ENCODE data around the gene TBX20. TPM values are rescaled to one million over a fixed set of nuclear protein-coding genes. Genes with fewer than 3 reads are reported as not detected.
A peak's percentile ranks its signal among the peaks of the same experiment; 100 is the strongest.

TBX20 gene
- total and polyA plus RNA-seq, 2 experiments from 2014 or later, result 2.4 to 14.8 TPM

DNA sequence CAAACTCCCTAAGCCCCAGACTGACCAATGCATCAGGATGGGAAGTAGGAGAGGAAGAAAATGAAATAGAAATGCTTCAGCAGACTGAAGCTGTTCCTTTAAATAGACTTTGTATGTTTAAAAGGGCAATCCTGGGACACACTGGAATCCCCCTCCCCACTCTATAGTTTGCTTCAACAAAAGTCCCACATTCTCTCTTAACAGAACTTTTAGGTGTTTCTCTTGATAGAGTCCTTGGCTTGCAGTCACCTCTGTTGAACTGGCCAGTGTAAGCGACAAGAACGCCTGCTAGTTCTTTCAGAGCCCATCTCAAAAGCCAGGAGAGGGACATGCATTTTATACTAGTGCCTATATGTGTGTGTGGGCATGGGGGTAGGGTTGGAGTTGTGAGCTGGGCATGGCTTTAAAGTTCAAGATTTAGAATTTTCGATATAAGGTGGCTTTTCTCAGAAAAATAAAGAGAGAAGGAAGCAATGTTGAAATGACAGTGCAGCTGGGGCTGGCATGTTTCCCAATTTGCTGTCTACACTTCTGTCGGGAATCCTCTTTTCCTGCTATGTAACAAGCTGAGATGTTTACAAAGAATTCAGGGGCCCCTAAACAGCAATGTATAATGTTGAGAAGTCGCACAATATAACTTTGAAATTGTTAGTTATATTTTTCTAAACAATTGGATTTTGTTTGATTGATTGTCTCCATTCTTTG, 2.1 kb downstream of the TBX20 start:
- peaks cover 4% of the 10 kb centered on the region for H3K4me1 ChIP-seq (ENCODE audit: insufficient read depth)
- DNase-seq (ENCODE audit: low spot score), result no peak
- no peak overlapping the region for H3K4me3 ChIP-seq
- H4K20me1 ChIP-seq (ENCODE audit: insufficient read depth, poor library complexity, severe bottlenecking), result no peaks in the 10 kb centered on the region
- 21% methylated on average over 5 of the region's 5 CpGs for WGBS (ENCODE audit: low lambda C conversion rate, missing lambda C conversion rate)
- H2AFZ ChIP-seq, result no peak overlapping the region
- H3K27me3 ChIP-seq, result peaks cover 90% of the 10 kb centered on the region
- peak overlapping the region; percentile 93 for H3K4me2 ChIP-seq
- no peaks in the 10 kb centered on the region for H3K9me3 ChIP-seq (ENCODE audit: low read depth)
- H3K79me2 ChIP-seq, result peaks cover 21% of the 10 kb centered on the region
- no peaks in the 10 kb centered on the region for H3K36me3 ChIP-seq (replicated peaks; ENCODE audit: insufficient read depth, low read depth)
- H3K9me2 ChIP-seq (replicated peaks; ENCODE audit: insufficient read depth), result no peaks in the 10 kb centered on the region
- TF ChIP-seq EZH2phosphoT487 (IDR thresholded peaks at IDR 0.05; ENCODE audit: low read depth, severe bottlenecking, unreplicated experiment) (no peak), EZH2 (IDR thresholded peaks at IDR 0.05; ENCODE audit: borderline replicate concordance) (no peak)
- TF ChIP-seq, protein P1, sequence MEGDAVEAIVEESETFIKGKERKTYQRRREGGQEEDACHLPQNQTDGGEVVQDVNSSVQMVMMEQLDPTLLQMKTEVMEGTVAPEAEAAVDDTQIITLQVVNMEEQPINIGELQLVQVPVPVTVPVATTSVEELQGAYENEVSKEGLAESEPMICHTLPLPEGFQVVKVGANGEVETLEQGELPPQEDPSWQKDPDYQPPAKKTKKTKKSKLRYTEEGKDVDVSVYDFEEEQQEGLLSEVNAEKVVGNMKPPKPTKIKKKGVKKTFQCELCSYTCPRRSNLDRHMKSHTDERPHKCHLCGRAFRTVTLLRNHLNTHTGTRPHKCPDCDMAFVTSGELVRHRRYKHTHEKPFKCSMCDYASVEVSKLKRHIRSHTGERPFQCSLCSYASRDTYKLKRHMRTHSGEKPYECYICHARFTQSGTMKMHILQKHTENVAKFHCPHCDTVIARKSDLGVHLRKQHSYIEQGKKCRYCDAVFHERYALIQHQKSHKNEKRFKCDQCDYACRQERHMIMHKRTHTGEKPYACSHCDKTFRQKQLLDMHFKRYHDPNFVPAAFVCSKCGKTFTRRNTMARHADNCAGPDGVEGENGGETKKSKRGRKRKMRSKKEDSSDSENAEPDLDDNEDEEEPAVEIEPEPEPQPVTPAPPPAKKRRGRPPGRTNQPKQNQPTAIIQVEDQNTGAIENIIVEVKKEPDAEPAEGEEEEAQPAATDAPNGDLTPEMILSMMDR (IDR thresholded peaks at IDR 0.05; ENCODE audit: poor library complexity), result no peak
- H3K27ac ChIP-seq, result peak overlapping the region; percentile 17

DNA sequence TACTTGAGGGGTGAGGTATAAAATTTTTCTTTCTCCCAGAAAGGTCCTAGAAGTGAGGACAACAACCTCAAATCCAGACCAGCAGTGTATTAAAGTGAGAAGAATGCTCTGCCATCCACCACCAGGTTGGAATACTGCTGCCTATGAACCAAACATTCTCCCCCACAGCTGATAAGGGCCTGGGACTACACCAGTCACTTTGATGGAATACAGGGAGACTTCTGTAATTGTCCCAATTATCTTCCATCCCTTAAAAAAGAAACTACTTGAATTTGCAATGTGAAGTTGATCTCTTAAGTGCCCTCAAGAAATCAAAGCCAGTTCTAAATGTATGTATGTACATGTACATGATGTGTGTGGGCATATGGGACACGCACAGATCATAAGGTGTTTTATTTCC, 3.0 kb downstream of the TBX20 start:
- no peak overlapping the region for H2AFZ ChIP-seq
- no peak for TF ChIP-seq EZH2 (IDR thresholded peaks at IDR 0.05; ENCODE audit: borderline replicate concordance)
- TF ChIP-seq, protein P1 (IDR thresholded peaks at IDR 0.05; ENCODE audit: poor library complexity), result no peak
- TF ChIP-seq EZH2phosphoT487 (IDR thresholded peaks at IDR 0.05; ENCODE audit: low read depth, severe bottlenecking, unreplicated experiment), result no peak
- H3K4me2 ChIP-seq, result peak overlapping the region; percentile 93
- H4K20me1 ChIP-seq (ENCODE audit: insufficient read depth, poor library complexity, severe bottlenecking), result no peaks in the 10 kb centered on the region
- H3K79me2 ChIP-seq, result peaks cover 21% of the 10 kb centered on the region
- DNase-seq (ENCODE audit: low spot score), result no peak
- peaks cover 4% of the 10 kb centered on the region for H3K4me1 ChIP-seq (ENCODE audit: insufficient read depth)
- WGBS (ENCODE audit: low lambda C conversion rate, missing lambda C conversion rate), result 59% methylated on average over 1 of the region's 1 CpG
- H3K36me3 ChIP-seq (replicated peaks; ENCODE audit: insufficient read depth, low read depth), result no peaks in the 10 kb centered on the region
- H3K4me3 ChIP-seq, result no peak overlapping the region
- H3K27me3 ChIP-seq, result peaks cover 82% of the 10 kb centered on the region
- H3K27ac ChIP-seq, result no peak overlapping the region
- H3K9me3 ChIP-seq (ENCODE audit: low read depth), result no peaks in the 10 kb centered on the region
- no peaks in the 10 kb centered on the region for H3K9me2 ChIP-seq (replicated peaks; ENCODE audit: insufficient read depth)

DNA sequence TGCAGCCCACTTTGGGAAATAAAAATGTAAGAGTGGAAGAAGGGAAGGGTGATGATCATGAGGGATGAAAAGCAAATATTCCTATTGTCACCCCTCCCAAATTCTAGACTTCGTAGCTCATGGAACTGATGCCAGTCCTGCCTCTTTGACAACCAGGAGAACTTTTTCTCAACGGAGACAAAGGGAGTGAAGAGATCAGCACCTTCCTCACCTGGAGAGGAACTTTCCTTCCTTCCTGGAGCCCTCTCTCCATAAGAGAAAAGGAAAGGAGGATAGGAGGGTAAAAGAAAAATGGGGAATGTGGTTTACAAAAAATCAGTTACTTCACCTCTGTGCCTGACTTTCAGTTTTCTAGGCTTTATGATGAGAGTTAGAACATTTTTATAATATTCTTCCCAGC, 3.4 kb downstream of the TBX20 start:
- no peaks in the 10 kb centered on the region for H3K9me2 ChIP-seq (replicated peaks; ENCODE audit: insufficient read depth)
- TF ChIP-seq, protein P1 (IDR thresholded peaks at IDR 0.05; ENCODE audit: poor library complexity), result no peak
- no peak for TF ChIP-seq EZH2phosphoT487 (IDR thresholded peaks at IDR 0.05; ENCODE audit: low read depth, severe bottlenecking, unreplicated experiment)
- TF ChIP-seq EZH2 (IDR thresholded peaks at IDR 0.05; ENCODE audit: borderline replicate concordance), result no peak
- peaks cover 77% of the 10 kb centered on the region for H3K27me3 ChIP-seq
- no peak for DNase-seq (ENCODE audit: low spot score)
- no peak overlapping the region for H2AFZ ChIP-seq
- H4K20me1 ChIP-seq (ENCODE audit: insufficient read depth, poor library complexity, severe bottlenecking), result no peaks in the 10 kb centered on the region
- WGBS (ENCODE audit: low lambda C conversion rate, missing lambda C conversion rate), result 41% methylated on average over 2 of the region's 2 CpGs
- H3K36me3 ChIP-seq (replicated peaks; ENCODE audit: insufficient read depth, low read depth), result no peaks in the 10 kb centered on the region
- H3K27ac ChIP-seq, result no peak overlapping the region
- H3K4me1 ChIP-seq (ENCODE audit: insufficient read depth), result peaks cover 4% of the 10 kb centered on the region
- peaks cover 21% of the 10 kb centered on the region for H3K79me2 ChIP-seq
- no peak overlapping the region for H3K4me3 ChIP-seq
- H3K4me2 ChIP-seq, result peak overlapping the region; percentile 93
- H3K9me3 ChIP-seq (ENCODE audit: low read depth), result no peaks in the 10 kb centered on the region

Measured in hepatocyte (in vitro differentiated cells).